Measurements from ENCODE around the gene CCDC171.

Gene CCDC171

DNA sequence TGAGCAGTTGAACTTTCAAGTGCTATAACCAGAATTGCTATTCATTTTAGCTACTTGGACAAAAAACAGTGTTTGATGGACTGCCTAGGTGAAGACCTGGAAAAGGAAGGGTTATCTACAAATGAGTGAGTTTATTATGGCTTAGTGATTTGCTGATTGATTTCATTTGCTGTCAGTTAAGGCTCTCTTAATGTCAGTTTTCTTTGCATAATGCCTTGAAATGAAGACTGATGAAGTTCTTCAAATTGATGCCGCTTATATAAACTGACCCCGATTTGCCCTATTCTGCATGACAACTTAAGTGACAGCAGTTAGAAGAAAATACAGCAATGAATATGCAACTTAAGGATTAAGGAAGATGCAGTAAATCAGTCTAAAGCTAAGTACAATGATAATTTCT is 332.6 kb downstream of the CCDC171 start:
- no peak for DNase-seq (ENCODE audit: insufficient read length, low spot score)
- TF ChIP-seq, protein P1, sequence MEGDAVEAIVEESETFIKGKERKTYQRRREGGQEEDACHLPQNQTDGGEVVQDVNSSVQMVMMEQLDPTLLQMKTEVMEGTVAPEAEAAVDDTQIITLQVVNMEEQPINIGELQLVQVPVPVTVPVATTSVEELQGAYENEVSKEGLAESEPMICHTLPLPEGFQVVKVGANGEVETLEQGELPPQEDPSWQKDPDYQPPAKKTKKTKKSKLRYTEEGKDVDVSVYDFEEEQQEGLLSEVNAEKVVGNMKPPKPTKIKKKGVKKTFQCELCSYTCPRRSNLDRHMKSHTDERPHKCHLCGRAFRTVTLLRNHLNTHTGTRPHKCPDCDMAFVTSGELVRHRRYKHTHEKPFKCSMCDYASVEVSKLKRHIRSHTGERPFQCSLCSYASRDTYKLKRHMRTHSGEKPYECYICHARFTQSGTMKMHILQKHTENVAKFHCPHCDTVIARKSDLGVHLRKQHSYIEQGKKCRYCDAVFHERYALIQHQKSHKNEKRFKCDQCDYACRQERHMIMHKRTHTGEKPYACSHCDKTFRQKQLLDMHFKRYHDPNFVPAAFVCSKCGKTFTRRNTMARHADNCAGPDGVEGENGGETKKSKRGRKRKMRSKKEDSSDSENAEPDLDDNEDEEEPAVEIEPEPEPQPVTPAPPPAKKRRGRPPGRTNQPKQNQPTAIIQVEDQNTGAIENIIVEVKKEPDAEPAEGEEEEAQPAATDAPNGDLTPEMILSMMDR (IDR thresholded peaks at IDR 0.05; ENCODE audit: insufficient read depth, missing control alignments) = no peak
- no peak for FAIRE-seq

DNA sequence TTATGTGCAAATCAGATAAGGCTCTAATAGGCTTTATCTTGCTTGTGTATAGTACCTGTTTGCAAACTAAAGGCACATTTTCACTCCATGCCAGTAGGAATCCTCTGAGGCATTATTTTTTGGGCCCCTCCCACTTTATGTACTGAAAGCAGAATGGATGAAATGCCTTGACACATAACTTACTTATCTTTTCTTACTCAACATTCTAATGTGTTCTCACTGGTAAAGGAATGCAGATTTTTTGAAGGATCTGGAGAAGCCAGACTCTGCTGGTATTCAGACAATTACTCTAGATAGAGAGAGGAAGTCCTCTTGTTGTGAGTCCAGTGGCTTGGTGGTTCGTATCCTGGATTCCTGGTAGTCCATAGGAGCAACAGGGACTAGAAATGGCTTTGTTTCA is 336.7 kb downstream of the CCDC171 start:
- DNase-seq (ENCODE audit: insufficient read length, low spot score) = no peak
- TF ChIP-seq, protein P1 (IDR thresholded peaks at IDR 0.05; ENCODE audit: insufficient read depth, missing control alignments) = no peak
- FAIRE-seq = no peak

DNA sequence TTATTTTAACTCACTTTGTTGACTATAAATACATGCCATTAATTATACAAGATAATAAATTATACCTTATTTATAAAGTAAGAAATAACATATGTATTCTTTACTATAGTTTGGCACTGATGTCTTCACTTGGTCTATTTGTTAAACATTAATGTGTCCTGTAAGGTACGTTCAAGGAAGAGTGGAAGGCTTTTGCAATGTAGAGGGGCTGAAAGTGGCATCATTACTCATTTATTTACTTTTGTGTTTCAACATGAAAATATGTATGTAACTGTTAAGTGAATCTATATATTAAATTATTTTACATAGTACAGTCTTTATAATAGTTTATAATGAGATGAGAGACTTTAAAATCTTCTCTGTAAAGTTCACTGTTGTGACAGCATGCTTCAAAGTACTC is 348.7 kb downstream of the CCDC171 start:
- DNase-seq (ENCODE audit: insufficient read length, low spot score) = no peak
- FAIRE-seq = no peak

DNA sequence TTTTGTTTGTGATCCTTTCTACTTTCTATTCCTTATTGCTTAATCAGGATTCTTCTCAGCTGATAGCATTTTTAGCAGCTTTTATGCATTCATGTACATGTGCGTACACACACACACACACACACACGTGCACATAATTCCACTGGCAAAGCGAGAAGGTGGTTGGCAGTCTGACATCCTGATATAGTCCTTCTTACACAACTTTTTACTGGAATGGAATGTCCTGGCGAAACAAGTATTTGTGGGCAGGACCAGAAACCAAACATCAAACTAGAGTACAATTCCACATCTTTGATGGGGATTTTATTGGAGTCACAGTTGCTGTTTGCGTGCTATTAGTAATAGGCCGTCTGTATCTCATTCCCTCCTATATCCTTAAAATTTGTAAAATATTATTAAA is 356.5 kb downstream of the CCDC171 start:
- TF ChIP-seq, protein P1 (IDR thresholded peaks at IDR 0.05; ENCODE audit: insufficient read depth, missing control alignments) = no peak
- FAIRE-seq = no peak
- no peak for DNase-seq (ENCODE audit: insufficient read length, low spot score)

More for the DNA sequence above, 348.7 kb downstream of the CCDC171 start:
- TF ChIP-seq, protein P1 (IDR thresholded peaks at IDR 0.05; ENCODE audit: insufficient read depth, missing control alignments) = no peak

DNA sequence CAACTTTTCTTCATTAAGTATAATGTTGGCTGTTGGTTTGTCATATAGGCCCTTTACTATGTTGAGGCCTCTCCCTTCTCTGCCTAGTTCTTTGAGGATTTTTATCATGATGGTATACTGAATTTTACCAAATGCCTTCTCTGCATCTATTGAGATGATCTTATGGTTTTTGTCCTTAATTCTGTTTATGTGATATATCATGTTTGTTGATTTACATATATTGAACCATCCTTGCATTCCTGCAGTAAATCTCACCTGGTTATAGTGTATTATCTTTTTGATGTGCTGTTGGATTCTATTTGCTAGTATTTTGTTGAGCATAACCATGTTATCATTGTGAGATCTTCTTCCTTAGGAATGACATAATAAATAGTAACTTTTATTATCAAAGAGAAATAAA is 362.9 kb downstream of the CCDC171 start:
- TF ChIP-seq, protein P1 (IDR thresholded peaks at IDR 0.05; ENCODE audit: insufficient read depth, missing control alignments) = no peak
- DNase-seq (ENCODE audit: insufficient read length, low spot score) (no peak), FAIRE-seq (no peak)

DNA sequence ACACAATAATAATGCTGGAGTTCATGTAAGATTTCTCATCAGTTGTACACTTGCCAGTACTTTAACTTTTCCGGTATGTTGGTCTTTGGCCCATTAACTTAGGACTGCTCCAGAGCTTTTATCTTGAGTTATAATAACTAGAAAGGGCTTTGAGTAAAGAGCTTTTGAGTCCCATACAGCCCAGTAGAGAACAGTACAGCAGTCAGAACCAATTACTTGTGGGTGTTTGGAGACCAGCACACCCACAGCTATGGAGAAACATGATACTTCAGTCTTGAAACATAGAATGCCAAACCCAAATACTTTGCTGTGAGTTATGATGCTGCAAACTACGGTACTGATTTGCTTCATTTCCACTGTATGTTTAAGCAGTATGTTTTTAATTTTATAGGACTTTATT is 374.3 kb downstream of the CCDC171 start:
- no peak for DNase-seq (ENCODE audit: insufficient read length, low spot score)
- no peak for FAIRE-seq
- TF ChIP-seq, protein P1 (IDR thresholded peaks at IDR 0.05; ENCODE audit: insufficient read depth, missing control alignments) = no peak

DNA sequence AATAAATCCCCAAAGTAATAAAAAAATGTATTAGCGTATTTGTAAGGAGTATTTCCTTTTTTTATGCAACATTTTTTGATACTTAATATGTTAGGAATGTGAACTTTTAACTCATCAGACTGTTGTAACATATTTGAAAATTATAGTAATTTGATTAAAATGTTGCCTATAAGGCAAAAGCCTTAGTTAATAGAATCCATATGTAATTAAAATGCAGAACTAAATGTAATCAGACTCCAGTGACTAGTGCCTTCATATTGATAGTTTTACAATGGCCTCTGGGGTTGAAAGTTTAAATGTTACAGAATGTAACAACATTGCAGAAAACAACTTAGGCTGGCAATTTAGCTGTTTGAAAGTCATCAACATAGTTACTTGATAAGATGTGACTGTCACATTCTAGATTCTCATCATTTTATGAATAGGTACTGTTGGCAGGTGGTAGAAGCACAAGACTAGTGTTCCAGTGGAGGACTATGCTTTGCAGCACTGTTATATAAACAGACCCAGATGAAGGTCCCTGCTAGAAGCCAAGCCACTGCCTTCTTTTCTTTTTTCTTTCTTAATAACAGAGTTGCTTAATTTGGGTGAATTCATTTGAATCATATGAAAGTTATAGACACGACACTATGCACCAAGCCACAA is 382.9 kb downstream of the CCDC171 start:
- no peak for DNase-seq (ENCODE audit: insufficient read length, low spot score)
- FAIRE-seq = no peak
- TF ChIP-seq, protein P1 (IDR thresholded peaks at IDR 0.05; ENCODE audit: insufficient read depth, missing control alignments) = no peak
